ENCODE results near the gene ULK4.
"Not testable (repeated sequence)": the region's sequence is repeated elsewhere in the genome, so short reads cannot be mapped to it uniquely, and the experiment has no call there.

ULK4 gene

DNA sequence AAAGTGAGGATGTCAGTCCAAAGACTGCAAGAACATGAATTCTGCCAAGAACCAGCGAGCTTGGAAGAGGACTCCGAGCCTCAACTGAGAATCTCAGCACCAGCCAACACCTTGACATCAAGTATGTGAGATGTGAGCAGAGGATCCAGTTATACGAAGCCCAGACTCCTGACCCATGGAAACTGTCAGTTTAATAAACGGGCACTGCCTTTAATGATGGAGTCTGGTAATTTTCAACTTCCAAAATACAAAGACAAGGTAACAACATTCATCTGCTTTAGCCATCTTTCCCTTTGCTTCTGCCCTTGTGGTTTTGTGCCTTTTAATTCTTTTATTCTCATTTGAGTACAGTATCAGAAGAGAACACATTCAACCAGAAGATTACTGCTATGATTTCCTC, 211.9 kb downstream of the ULK4 start:
- no peak for DNase-seq

DNA sequence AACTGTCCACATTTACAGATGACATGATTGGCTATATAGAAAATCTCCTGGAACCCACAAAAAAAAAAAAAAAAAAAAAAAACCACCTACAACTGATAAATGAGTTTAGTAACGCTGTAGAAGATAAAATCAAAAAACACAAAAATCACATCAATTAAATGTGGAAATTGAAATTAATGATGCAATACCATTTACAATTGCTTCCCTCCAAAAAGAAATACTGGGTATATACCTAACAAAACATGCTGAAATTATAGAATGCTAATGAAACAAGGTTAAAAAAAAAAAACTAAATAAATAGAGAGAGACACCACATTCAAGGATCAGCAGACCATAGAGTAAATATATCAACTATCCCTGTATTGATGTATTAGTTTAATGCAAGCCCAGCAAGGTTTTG, 215.7 kb downstream of the ULK4 start:
- no peak for DNase-seq

DNA sequence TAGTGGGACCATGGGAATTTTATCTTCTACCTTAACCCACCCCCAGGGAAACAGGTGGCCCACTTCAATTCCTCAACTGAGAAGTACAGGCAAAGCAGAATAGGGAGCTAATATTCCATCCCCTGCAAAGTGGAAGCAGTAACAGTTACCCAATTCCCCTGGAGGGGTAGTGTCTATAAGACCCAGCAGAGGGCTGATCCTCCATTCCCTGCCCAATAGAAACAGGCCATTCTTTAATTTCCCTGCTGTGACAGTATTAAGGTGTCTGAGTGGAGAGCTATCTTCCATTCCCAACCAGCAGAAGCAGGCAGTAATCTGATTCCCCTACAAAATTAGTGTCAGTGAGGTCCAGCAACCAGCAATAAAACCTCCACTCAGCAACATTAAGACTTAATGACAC, 219.8 kb downstream of the ULK4 start:
- no peak for DNase-seq

- DNase-seq = no peak
These were observed 221.5 kb downstream of the ULK4 start for GRCh38 chr3:41740374-41740886.

- DNase-seq = no peak
These were observed 235.0 kb downstream of the ULK4 start for GRCh38 chr3:41726891-41727290.

- DNase-seq = no peak
These were observed 244.3 kb downstream of the ULK4 start for GRCh38 chr3:41717641-41718040.

GRCh38 chr3:41716471-41716870, 245.4 kb downstream of the ULK4 start:
- DNase-seq = peak; percentile 50

DNA sequence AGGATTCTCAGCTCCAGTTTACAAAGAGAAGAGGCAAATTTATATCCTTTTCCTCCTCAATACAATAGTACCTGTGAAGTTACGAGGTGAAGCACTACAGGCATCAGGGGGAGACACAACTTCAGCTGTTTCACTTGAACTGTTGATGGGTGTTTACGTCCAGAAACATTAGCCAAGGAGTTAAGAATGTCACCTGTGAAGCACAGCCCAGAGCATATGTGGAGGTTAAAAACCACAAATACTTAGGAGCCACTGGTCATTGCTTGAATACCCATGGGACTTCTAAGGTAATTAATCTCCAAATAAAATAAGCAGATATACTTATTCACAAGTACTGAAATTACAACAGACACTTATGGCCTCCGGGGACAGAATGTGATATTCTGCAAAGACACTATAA, 246.5 kb downstream of the ULK4 start:
- no peak for DNase-seq

DNA sequence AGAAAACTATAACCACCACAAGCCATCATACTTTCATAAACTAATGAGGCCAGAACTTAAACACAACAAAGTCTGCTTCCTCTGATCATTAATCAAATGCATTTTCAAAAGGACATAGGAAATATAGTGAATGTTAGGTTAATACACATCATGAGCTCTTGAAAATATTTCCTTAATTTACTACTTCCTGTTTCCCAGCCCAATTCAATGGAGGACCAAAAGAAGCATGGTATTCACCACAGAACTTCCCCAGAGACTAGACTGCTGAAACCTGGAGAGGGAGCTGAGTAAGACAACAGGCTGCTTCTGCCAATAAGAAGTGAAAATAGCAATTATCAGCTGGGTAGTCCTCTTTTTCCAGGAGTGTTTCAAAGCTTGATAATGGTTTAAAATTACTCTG, 250.3 kb downstream of the ULK4 start:
- DNase-seq = no peak

- peak; percentile 32 for DNase-seq
These were observed 251.1 kb downstream of the ULK4 start for GRCh38 chr3:41710646-41711388.

DNA sequence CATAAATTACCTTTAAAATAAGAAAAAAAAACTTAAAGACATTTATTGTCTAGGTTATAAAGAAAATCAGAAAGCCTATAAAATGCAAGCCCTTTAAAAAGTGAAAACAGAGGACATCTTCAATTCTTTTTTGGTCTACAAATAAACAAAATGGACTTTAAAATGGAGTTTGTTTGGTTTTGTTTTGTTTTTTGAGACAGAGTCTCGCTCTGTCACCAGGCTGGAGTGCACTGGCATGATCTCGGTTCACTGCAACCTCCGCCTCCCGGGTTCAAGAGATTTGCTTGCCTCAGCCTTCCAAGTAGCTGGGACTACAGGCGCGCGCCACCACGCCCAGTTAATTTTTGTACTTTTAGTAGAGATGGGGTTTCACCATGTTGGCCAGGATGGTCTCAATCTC, 252.7 kb downstream of the ULK4 start:
- not testable (repeated sequence) for DNase-seq

- DNase-seq = no peak
These were observed 253.7 kb downstream of the ULK4 start for GRCh38 chr3:41708176-41708575.

GRCh38 chr3:41705893-41706292, 256.0 kb downstream of the ULK4 start:
- no peak for DNase-seq

DNA sequence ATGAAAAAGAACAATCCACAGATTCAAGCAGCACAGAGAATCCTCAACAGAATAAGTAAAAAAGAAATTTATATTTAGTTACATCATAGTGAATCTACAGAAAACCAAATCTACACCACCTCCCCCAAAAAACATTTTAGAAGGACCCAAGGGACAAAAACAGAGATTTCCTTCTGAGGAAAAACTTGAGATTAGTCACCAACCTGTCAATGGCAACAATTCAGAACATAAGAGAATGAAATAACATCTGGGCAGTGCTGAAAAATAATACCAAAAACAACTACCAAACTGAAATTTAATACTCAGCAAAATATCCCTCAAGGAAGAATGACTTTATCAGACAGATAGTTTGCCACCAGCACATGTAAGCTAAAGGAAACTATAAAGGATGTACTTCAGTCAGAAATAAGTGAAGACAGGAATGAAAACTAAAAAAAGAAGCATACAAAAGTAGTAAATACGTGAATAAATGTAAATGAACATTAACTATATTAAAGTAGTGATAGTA, 260.7 kb downstream of the ULK4 start:
- no peak for DNase-seq

DNA sequence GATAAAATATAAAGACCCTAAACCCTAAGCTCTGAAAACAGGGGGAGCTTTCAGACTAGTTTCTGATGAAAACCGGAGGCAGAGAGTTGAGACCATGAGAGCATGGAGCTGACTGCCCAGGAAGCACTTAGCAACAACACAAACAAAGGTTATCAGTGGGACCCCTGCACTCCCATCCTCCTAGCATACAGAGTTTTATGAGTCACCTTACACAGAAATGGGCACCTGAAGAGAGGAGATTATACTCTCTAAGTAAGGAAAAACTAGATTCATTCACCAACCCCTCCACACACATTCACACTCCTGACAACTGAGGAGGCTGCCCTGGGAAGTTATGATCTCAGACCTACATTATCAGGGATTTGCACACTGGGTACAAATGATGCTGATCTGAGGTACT, 261.7 kb downstream of the ULK4 start:
- DNase-seq = no peak

DNA sequence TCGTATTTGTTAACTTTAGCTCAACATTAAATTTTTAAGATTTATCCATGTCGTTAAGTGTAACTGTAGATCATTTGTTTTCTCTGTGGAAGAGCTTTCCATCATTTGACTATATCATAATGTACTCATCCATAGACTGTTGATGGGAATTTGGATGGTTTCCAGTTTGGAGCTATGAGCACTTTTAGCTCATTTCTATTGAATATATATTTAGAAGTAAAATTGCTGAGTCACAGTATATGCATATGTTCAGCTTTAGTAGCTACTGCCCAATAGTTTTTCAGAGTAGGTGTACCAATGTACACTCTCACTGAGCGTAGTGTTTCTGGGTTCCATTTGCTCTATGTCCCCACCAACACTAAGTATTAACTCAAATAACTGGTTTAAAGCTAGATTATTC, 263.0 kb downstream of the ULK4 start:
- no peak for DNase-seq

- no peak for DNase-seq
These were observed 264.2 kb downstream of the ULK4 start for GRCh38 chr3:41697702-41698101.

- not testable (repeated sequence) for DNase-seq
These were observed 266.1 kb downstream of the ULK4 start for GRCh38 chr3:41695806-41696205.

GRCh38 chr3:41693799-41694198, 268.1 kb downstream of the ULK4 start:
- peak; percentile 26 for DNase-seq

DNA sequence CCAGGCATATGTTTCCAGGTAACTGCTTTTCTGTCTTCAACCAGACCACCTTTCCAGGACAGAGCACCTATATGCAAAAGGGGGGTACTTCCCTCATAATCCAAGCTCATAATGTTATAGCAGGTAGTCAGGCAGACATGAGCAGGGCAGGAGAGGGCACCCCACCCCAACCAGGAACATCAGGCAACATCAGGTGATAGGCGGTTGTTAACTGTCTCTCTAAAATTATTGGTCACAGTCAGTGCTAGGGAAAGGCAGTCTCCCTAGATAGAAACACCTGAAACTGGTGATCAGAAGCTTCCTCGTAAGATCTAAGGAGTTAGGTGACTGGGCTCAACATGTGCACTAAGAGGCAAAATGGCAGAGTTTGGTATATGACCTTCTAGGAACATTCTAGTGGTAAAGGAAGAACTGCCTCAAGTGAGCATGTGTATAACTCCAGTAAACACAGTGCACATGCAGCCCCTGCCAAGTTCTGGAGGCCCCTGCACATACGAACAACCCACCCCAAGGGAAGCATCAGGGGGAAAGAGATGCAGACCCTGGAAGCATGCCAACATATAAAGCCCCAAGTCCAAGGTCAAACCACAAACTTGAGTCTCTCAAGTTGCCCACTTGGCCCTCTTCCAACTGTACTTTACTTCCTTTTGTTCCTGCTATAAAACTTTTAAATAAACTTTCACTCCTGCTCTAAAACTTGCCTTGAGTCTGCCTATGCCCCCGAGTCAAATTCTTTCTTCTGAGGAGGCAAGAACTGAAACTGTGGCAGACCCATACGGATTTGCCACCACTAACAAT, 270.9 kb downstream of the ULK4 start:
- DNase-seq = peak; percentile 29

DNA sequence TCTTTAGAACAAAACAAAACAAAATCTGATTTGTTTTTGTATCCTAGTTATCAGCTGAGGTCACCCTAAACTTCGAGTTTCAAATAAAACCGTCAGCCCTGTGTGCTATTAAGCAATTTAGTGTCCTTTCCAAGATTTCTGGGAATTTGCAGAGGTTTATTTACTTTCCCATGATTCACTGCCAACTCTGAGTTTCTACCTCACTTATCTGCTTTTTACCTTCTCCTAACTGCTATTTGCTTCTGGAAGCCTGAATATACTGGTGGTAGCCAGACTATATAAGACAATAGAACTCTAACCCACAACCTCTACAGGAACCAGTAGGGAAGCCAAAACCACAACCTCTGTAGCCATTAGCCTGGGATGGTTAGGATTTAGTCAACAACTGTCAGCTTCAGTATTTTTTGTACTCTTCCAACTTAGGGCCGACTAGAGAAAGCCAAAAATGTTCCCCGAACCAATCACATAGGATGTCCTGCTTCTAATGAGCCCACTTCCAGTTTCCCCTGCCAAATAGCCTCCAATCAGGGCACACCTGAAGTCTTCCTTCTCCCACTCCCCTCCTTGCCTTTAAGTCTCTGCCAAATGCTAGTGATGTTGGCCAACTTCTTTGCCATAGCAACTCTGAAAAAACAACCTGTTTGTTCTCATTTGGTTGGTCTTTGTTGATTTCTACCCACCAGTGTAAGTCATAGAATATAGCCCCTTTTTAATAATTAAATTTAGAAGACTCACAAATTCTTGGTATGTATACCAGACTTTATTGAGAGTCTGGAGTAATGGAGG, 273.1 kb downstream of the ULK4 start:
- DNase-seq = no peak

DNA sequence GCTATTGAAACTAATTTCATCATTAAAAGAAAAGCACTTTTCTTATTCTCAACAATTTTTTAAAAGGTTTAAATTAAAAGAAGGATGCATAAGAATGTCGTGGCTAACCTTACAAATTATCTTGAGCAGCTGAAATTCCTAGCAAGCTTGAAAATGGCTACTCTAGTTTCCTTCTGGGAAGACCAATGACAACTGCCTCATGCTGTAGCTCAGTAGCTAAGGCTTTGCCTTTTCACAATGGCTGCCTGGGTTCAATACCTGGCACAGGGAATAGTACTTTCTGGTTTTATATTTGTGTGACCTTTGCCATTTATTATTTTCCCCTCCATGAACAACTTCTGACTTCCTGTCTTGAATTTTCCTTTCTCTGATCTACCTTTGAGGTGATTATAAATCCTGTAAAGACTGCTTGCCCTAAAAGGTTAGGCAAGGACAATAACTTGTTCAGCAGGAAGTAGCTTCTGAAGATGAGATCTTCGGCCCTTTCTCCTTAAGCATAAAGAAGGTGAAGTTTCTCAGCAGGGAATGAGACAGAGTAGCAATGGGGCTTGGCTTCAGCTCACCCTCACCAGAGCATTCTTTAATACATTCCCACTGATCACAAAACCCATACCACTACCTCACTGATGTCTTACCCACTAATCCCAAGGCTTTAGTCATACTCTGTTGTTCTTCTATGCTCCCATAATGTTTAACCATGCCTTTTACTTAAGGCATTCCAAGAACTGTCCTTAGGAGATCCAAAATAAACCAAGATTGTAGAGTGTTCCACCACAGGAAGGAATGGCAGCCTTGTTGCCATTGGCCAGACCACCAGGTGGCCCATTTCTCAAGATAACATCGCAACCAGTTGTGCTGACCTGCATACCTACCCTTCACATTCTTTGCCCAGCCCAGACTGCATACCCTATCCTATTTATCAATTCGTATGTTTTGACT, 276.8 kb downstream of the ULK4 start:
- DNase-seq = no peak
